CD14-positive monocyte (primary cell): ENCODE results near the gene ZFP36L1. TPM values are rescaled to one million over a fixed set of nuclear protein-coding genes. Genes with fewer than 3 reads are reported as not detected.

Source experiments
- DNase-seq, 3 donors: peaks; one replicate each; pipeline ENCODE4 v3.0.0-alpha.2; 2011 to 2022
- H2AFZ ChIP-seq: 2 replicates; pipeline ENCODE4 v1.6.0; 2012; ENCODE audit warnings: mild to moderate bottlenecking, low read depth, low read length, inconsistent platforms; ENCODE audit not compliant: insufficient read depth, poor library complexity, severe bottlenecking
- H3K27ac ChIP-seq, 2 donors: 1 replicate in 1 of 2; 2 replicates in 1 of 2; pipeline ENCODE4 v1.5.1; 2012 to 2013; ENCODE audit warnings: low read length in 2 of 2, control low read depth in 1 of 2, inconsistent platforms in 1 of 2, low read depth in 1 of 2, mild to moderate bottlenecking in 1 of 2
- H3K27me3 ChIP-seq, 2 donors: one replicate each; pipeline versions ENCODE4 v1.6.0 to v1.6.1; 2011 to 2013; ENCODE audit warnings: low read length in 2 of 2; ENCODE audit not compliant: control insufficient read depth in 2 of 2, insufficient read depth in 2 of 2
- H3K36me3 ChIP-seq, 2 donors: replicated peaks in 1 of 2; 1 replicate in 1 of 2; 2 replicates in 1 of 2; pipeline versions ENCODE4 v1.5.1 to v1.6.1; 2012 to 2013; ENCODE audit warnings: low read length in 2 of 2, control low read depth in 1 of 2, inconsistent platforms in 1 of 2, mild to moderate bottlenecking in 1 of 2; ENCODE audit not compliant: insufficient read depth in 2 of 2, control insufficient read depth in 1 of 2
- H3K4me1 ChIP-seq, 2 donors: 1 replicate in 1 of 2; 2 replicates in 1 of 2; pipeline versions ENCODE4 v1.5.1 to v1.6.1; 2012 to 2013; ENCODE audit warnings: low read length in 2 of 2, control low read depth in 1 of 2, inconsistent platforms in 1 of 2, mild to moderate bottlenecking in 1 of 2, moderate library complexity in 1 of 2; ENCODE audit not compliant: insufficient read depth in 2 of 2, control insufficient read depth in 1 of 2
- H3K4me2 ChIP-seq: replicated peaks from 2 replicates; pipeline ENCODE3; 2012; ENCODE audit warnings: low read length, moderate library complexity, mild to moderate bottlenecking; ENCODE audit not compliant: poor library complexity, severe bottlenecking; ENCODE audit errors: extremely low read depth
- H3K4me3 ChIP-seq, 3 experiments: fragments of 200-600 bp in 1 of 3; sonication (generic) in 1 of 3; replicated peaks in 1 of 3; 1 replicate in 2 of 3; 2 replicates in 1 of 3; pipeline ENCODE4 v1.5.1; 2011 to 2013; ENCODE audit warnings: low read length in 3 of 3, mild to moderate bottlenecking in 3 of 3, control low read depth in 2 of 3, low read depth in 2 of 3, inconsistent platforms in 1 of 3, moderate library complexity in 1 of 3
- H3K79me2 ChIP-seq: 2 replicates; pipeline ENCODE4 v1.6.0; 2012; ENCODE audit warnings: mild to moderate bottlenecking, control low read depth, inconsistent platforms, low read length, moderate library complexity; ENCODE audit not compliant: insufficient read depth
- H3K9ac ChIP-seq: 2 replicates; pipeline ENCODE4 v1.6.0; 2017; ENCODE audit warnings: low read length, mild to moderate bottlenecking; ENCODE audit not compliant: insufficient read depth, poor library complexity, severe bottlenecking
- H3K9me3 ChIP-seq, 2 donors: replicated peaks in 1 of 2; 1 replicate in 1 of 2; 2 replicates in 1 of 2; pipeline versions ENCODE4 v1.5.1 to v1.6.1; 2012 to 2013; ENCODE audit warnings: low read length in 2 of 2, control low read depth in 1 of 2; ENCODE audit not compliant: control insufficient read depth in 1 of 2, insufficient read depth in 1 of 2
- H4K20me1 ChIP-seq: 2 replicates; pipeline ENCODE4 v1.6.0; 2012; ENCODE audit warnings: mild to moderate bottlenecking, low read length, control low read depth, moderate library complexity; ENCODE audit not compliant: insufficient read depth
- H3K27ac Mint-ChIP-seq, 7 donors: one replicate each; pipeline ENCODE4 v1.8.0; 2020; ENCODE audit warnings: mild to moderate bottlenecking in 7 of 7, mixed read lengths in 7 of 7, moderate library complexity in 6 of 7, inconsistent platforms in 2 of 7
- H3K27me3 Mint-ChIP-seq, 3 donors: one replicate each; pipeline ENCODE4 v1.8.0; 2021 to 2022; ENCODE audit warnings: low read depth in 3 of 3, mild to moderate bottlenecking in 3 of 3, mixed read lengths in 3 of 3, moderate library complexity in 3 of 3, inconsistent platforms in 1 of 3
- H3K36me3 Mint-ChIP-seq, 2 donors: one replicate each; pipeline ENCODE4 v1.8.0; 2020; ENCODE audit warnings: mixed read lengths in 2 of 2, inconsistent platforms in 1 of 2, mild to moderate bottlenecking in 1 of 2
- H3K4me1 Mint-ChIP-seq: one replicate; pipeline ENCODE4 v1.8.0; 2020; ENCODE audit warnings: mild to moderate bottlenecking, mixed read lengths
- H3K4me3 Mint-ChIP-seq, 2 donors: one replicate each; pipeline ENCODE4 v1.8.0; 2020; ENCODE audit warnings: mild to moderate bottlenecking in 2 of 2, mixed read lengths in 2 of 2, moderate library complexity in 1 of 2
- H3K9me3 Mint-ChIP-seq, 7 donors: one replicate each; pipeline ENCODE4 v1.8.0; 2020 to 2022; ENCODE audit warnings: mixed read lengths in 7 of 7, mild to moderate bottlenecking in 6 of 7, moderate library complexity in 6 of 7, inconsistent platforms in 2 of 7
- CTCF ChIP-seq: fragments of 200-600 bp; IDR thresholded peaks from one replicate; pipeline ENCODE4 v1.8.0; 2022; ENCODE audit warnings: antibody characterized with exemption, mild to moderate bottlenecking
- WGBS: methylation state at CpG from one replicate; pipeline ENCODE4 v1.1.5; 2013; ENCODE audit warnings: missing lambda C conversion rate; ENCODE audit not compliant: insufficient coverage; 5-methylcytosine and 5-hydroxymethylcytosine counted together
- intact Hi-C, 2 donors: fragments of 100-400 bp; cut with micrococcal nuclease; formaldehyde crosslinking; loops; one replicate each; pipeline versions ENCODE4 v1.15.0 to v1.15.1; 2023
- polyA plus RNA-seq, 3 donors: library from polyadenylated mRNA; depleted of rRNA in 1 of 3; unstranded in 2 of 3; stranded (reverse) in 1 of 3; fragments of 300-500 nt in 2 of 3; fragments of >200 nt in 1 of 3; fragmentation: Illumina TruSeq in 2 of 3; gene quantifications; 1 replicate in 2 of 3; 2 replicates in 1 of 3; pipeline ENCODE4 v1.2.3, GENCODE V29; 2012 to 2021

The ZFP36L1 gene
- polyA plus RNA-seq, 3 donors = 151 to 934 (median 185) TPM

- H3K27me3 Mint-ChIP-seq = peaks cover 78 to 84% (median 80%) of the 10 kb centered on the region in 3 donors
- Histone ChIP-seq H3K36me3 (no peaks in the 10 kb centered on the region), H3K27me3 (peaks cover 69 to 79% of the 10 kb centered on the region in 2 donors), H3K79me2 (no peaks in the 10 kb centered on the region), H3K4me3 (no peak overlapping the region), H3K4me1 (peaks cover 29% of the 10 kb centered on the region in 2 donors), H3K9ac (no peak overlapping the region), H4K20me1 (no peaks in the 10 kb centered on the region), H3K4me2 (no peak overlapping the region), H2AFZ (no peak overlapping the region), H3K27ac (no peak overlapping the region), H3K9me3 (peaks cover 4 to 7% of the 10 kb centered on the region in 2 donors)
- DNase-seq = no peak
- peaks cover 3 to 21% (median 8%) of the 10 kb centered on the region in 7 donors for H3K9me3 Mint-ChIP-seq
- intact Hi-C loops = loop anchor here (5.0 kb wide), 3 partner anchors 38 to 147 kb away; no protein-coding TSS in a partner anchor
- peak overlapping the region in 1 of 2 donors; percentile 80 for H3K4me3 Mint-ChIP-seq
- H3K27ac Mint-ChIP-seq = no peak overlapping the region
- TF ChIP-seq CTCF = no peak
- H3K36me3 Mint-ChIP-seq = peaks cover 5 to 15% of the 10 kb centered on the region in 2 donors
- 91% methylated on average over 11 of the region's 12 CpGs for WGBS
- peaks cover 32% of the 10 kb centered on the region for H3K4me1 Mint-ChIP-seq
These were observed 48.3 kb downstream of the ZFP36L1 start for GRCh38 chr14:68744613-68745012.

- intact Hi-C loops = loop anchor here (1.0 to 5.0 kb wide), 6 partner anchors 8 to 145 kb away; no protein-coding TSS in a partner anchor
- peak overlapping the region; percentile 37 to 74 for H3K27ac ChIP-seq
- no peaks in the 10 kb centered on the region for H3K36me3 ChIP-seq
- H3K4me1 Mint-ChIP-seq = peaks cover 38% of the 10 kb centered on the region
- H3K9me3 ChIP-seq = peaks cover 0 to 4% of the 10 kb centered on the region in 2 donors
- H3K27me3 ChIP-seq = peaks cover 66 to 79% of the 10 kb centered on the region in 2 donors
- H3K9ac ChIP-seq = no peak overlapping the region
- H3K4me3 ChIP-seq = peak overlapping the region in 1 of 3 experiments; percentile 12
- H3K9me3 Mint-ChIP-seq = peaks cover 3 to 20% (median 8%) of the 10 kb centered on the region in 7 donors
- peak overlapping the region; percentile 81 to 95 (median 91) for H3K27ac Mint-ChIP-seq
- H3K4me1 ChIP-seq = peaks cover 29% of the 10 kb centered on the region in 2 donors
- H4K20me1 ChIP-seq = no peaks in the 10 kb centered on the region
- peak; percentile 95 to 99 (median 98) for DNase-seq
- WGBS = 91% methylated on average over 2 of the region's 6 CpGs
- no peaks in the 10 kb centered on the region for H3K79me2 ChIP-seq
- peak overlapping the region in 1 of 2 donors; percentile 65 for H3K4me3 Mint-ChIP-seq
- peaks cover 79 to 84% (median 82%) of the 10 kb centered on the region in 3 donors for H3K27me3 Mint-ChIP-seq
- no peak overlapping the region for H2AFZ ChIP-seq
- peak overlapping the region; percentile 32 for H3K4me2 ChIP-seq
- H3K36me3 Mint-ChIP-seq = peaks cover 5 to 18% of the 10 kb centered on the region in 2 donors
- no peak for TF ChIP-seq CTCF
These were observed 50.9 kb downstream of the ZFP36L1 start for GRCh38 chr14:68741839-68742470.
